ENCODE data around the gene ZNF587B. TPM values are rescaled to one million over a fixed set of nuclear protein-coding genes. Genes with fewer than 3 reads are reported as not detected.

Gene ZNF587B
- total RNA-seq, 1 experiment from 2014 or later, result 14.1 TPM

DNA sequence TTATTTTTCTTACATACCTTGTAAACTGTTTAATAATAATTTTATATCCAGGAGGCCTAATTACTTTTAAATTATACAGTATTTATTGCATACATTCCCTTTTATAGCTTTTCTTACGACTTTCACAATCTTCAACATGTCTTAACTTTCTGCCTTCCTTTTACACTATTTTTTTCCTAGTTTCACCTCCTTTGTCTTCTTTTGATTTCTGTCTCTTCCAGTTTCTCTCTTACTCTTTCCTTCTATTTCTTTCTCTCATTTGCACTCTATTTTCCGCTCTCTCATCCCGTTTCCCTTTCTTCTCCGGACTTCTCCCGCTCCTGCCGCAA is 26.9 kb upstream of the ZNF587B start:
- peak overlapping the region; percentile 55 to 61 for H3K4me3 ChIP-seq (replicated peaks in 1 of 2; ENCODE audit: low read depth in 1 of 2, low read length in 2 of 2)
- peak overlapping the region; percentile 58 for H3K27ac ChIP-seq (ENCODE audit: low read depth, low read length)

More for the DNA sequence above, 26.9 kb upstream of the ZNF587B start:
- no peaks in the 10 kb centered on the region for H3K9me2 ChIP-seq (ENCODE audit: insufficient read depth)
- no TSS peak for BruUV-seq (replicated peaks)
- DNase-seq (ENCODE audit: low read depth, low spot score), result no peak
- H3K4me1 ChIP-seq (ENCODE audit: control insufficient read depth in 1 of 2, insufficient read depth in 2 of 2, low read length in 2 of 2), result peaks cover 9 to 20% of the 10 kb centered on the region in 2 experiments; a peak in 3 of 4 replicates
- no peaks in the 10 kb centered on the region for H3K27me3 ChIP-seq (ENCODE audit: insufficient read depth, low read length)
- H4K20me1 ChIP-seq (ENCODE audit: insufficient read depth), result no peaks in the 10 kb centered on the region
- CTCF ChIA-PET, result no interaction called here
- H3K9me3 ChIP-seq (ENCODE audit: control insufficient read depth in 1 of 2, insufficient read depth in 1 of 2, low read depth in 1 of 2, low read length in 2 of 2), result no peaks in the 10 kb centered on the region
- intact Hi-C loops (cut with micrococcal nuclease), result loop anchor here (5.0 kb wide), 1 partner anchor 56 kb away; the partner anchor contains the start of gene ZNF776
- TF ChIP-seq, protein P1, sequence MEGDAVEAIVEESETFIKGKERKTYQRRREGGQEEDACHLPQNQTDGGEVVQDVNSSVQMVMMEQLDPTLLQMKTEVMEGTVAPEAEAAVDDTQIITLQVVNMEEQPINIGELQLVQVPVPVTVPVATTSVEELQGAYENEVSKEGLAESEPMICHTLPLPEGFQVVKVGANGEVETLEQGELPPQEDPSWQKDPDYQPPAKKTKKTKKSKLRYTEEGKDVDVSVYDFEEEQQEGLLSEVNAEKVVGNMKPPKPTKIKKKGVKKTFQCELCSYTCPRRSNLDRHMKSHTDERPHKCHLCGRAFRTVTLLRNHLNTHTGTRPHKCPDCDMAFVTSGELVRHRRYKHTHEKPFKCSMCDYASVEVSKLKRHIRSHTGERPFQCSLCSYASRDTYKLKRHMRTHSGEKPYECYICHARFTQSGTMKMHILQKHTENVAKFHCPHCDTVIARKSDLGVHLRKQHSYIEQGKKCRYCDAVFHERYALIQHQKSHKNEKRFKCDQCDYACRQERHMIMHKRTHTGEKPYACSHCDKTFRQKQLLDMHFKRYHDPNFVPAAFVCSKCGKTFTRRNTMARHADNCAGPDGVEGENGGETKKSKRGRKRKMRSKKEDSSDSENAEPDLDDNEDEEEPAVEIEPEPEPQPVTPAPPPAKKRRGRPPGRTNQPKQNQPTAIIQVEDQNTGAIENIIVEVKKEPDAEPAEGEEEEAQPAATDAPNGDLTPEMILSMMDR (IDR thresholded peaks at IDR 0.05 in 2 of 3, conservative IDR thresholded peaks at IDR 0.05 in 1 of 3; ENCODE audit: borderline replicate concordance in 1 of 3, insufficient read depth in 1 of 3, low read depth in 2 of 3, low read length in 2 of 3), result no peak
- no peak for TF ChIP-seq JUND (IDR thresholded peaks at IDR 0.05)
- no peak for TF ChIP-seq ELF1 (IDR thresholded peaks at IDR 0.05; ENCODE audit: borderline replicate concordance, low read depth)
- no peak for TF ChIP-seq TCF7L2 (IDR thresholded peaks at IDR 0.05; ENCODE audit: borderline replicate concordance, extremely low read depth, insufficient read depth, insufficient read length)
- TF ChIP-seq POLR2AphosphoS5 (IDR thresholded peaks at IDR 0.05; ENCODE audit: low read depth, low read length), result no peak
- TF ChIP-seq, protein P2, sequence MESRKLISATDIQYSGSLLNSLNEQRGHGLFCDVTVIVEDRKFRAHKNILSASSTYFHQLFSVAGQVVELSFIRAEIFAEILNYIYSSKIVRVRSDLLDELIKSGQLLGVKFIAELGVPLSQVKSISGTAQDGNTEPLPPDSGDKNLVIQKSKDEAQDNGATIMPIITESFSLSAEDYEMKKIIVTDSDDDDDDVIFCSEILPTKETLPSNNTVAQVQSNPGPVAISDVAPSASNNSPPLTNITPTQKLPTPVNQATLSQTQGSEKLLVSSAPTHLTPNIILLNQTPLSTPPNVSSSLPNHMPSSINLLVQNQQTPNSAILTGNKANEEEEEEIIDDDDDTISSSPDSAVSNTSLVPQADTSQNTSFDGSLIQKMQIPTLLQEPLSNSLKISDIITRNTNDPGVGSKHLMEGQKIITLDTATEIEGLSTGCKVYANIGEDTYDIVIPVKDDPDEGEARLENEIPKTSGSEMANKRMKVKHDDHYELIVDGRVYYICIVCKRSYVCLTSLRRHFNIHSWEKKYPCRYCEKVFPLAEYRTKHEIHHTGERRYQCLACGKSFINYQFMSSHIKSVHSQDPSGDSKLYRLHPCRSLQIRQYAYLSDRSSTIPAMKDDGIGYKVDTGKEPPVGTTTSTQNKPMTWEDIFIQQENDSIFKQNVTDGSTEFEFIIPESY (IDR thresholded peaks at IDR 0.05; ENCODE audit: extremely low read depth, insufficient replicate concordance, low read length), result no peak
- TF ChIP-seq EZH2phosphoT487 (IDR thresholded peaks at IDR 0.05; ENCODE audit: borderline replicate concordance), result no peak
- TF ChIP-seq EGR1 (IDR thresholded peaks at IDR 0.05; ENCODE audit: low read depth), result no peak
- TF ChIP-seq, protein P3, sequence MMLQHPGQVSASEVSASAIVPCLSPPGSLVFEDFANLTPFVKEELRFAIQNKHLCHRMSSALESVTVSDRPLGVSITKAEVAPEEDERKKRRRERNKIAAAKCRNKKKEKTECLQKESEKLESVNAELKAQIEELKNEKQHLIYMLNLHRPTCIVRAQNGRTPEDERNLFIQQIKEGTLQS (IDR thresholded peaks at IDR 0.05), result no peak
- TF ChIP-seq RAD21 (IDR thresholded peaks at IDR 0.05; ENCODE audit: low read depth), result no peak
- TF ChIP-seq, protein P4, sequence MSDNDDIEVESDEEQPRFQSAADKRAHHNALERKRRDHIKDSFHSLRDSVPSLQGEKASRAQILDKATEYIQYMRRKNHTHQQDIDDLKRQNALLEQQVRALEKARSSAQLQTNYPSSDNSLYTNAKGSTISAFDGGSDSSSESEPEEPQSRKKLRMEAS (IDR thresholded peaks at IDR 0.05), result no peak
- no peak for TF ChIP-seq CBX3 (IDR thresholded peaks at IDR 0.05; ENCODE audit: low read depth)
- TF ChIP-seq ZNF274 (IDR thresholded peaks at IDR 0.05; ENCODE audit: low read depth, low read length), result no peak
- no peak for TF ChIP-seq ZFX (IDR thresholded peaks at IDR 0.05)
- TF ChIP-seq EZH2 (IDR thresholded peaks at IDR 0.05), result no peak
- TF ChIP-seq YY1 (IDR thresholded peaks at IDR 0.05; ENCODE audit: extremely low read depth, insufficient replicate concordance, low read depth, low read length), result no peak
- no peak for TF ChIP-seq FOSL1 (IDR thresholded peaks at IDR 0.05; ENCODE audit: low read depth)
- no peak for TF ChIP-seq POLR2A (IDR thresholded peaks at IDR 0.05; ENCODE audit: borderline replicate concordance, extremely low read depth, insufficient read depth, insufficient read length)
- no peak for TF ChIP-seq CEBPB (IDR thresholded peaks at IDR 0.05; ENCODE audit: low read depth)
- TF ChIP-seq SRF (IDR thresholded peaks at IDR 0.05; ENCODE audit: low read depth), result no peak
- POLR2A ChIA-PET, result interaction anchor here (1.3 kb wide), 1 partner anchor 12 kb away, joined by 3 read pairs; no protein-coding TSS in a partner anchor
- H3K4me2 ChIP-seq (ENCODE audit: low read length), result peak overlapping the region; percentile 87
- RAD21 ChIA-PET (ENCODE audit: low non-redundant PET in 1 of 2, low total read pairs in 2 of 2, uncharacterized antibody in 2 of 2, unreplicated experiment in 2 of 2), result no interaction called here
- no peaks in the 10 kb centered on the region for H3K79me2 ChIP-seq (ENCODE audit: insufficient read depth, low read length)
- H2AFZ ChIP-seq (ENCODE audit: low read depth, low read length, poor library complexity, severe bottlenecking), result no peak overlapping the region
- H3K36me3 ChIP-seq (ENCODE audit: control insufficient read depth in 1 of 2, insufficient read depth in 2 of 2, low read length in 2 of 2), result peaks cover 8% of the 10 kb centered on the region in 2 experiments; a peak in 3 of 4 replicates
- peak; percentile 67 for ATAC-seq
- H3K9ac ChIP-seq (ENCODE audit: low read length), result peak overlapping the region; percentile 59
